ENCODE data around the gene COMMD4.

- TF ChIP-seq POLR2AphosphoS5 (IDR thresholded peaks at IDR 0.05; ENCODE audit: borderline replicate concordance, low read depth, low read length) (no peak), EZH2 (IDR thresholded peaks at IDR 0.05) (no peak)
These were observed 19.5 kb downstream of the COMMD4 start for GRCh38 chr15:75355369-75355768.

All from SK-N-MC (cell line).